Non-pigmented ciliary epithelial cell (primary cell): ENCODE measurements around the gene PDE10A.
A peak's percentile ranks its signal among the peaks of the same experiment; 100 is the strongest.

Source experiments
- DNase-seq: peaks from one replicate; pipeline ENCODE4 v3.0.0-alpha.2; 2010; ENCODE audit warnings: low read depth

Gene PDE10A

GRCh38 chr6:165678429-165678828 is 15.4 kb upstream of the PDE10A start:
- no peak for DNase-seq

DNA sequence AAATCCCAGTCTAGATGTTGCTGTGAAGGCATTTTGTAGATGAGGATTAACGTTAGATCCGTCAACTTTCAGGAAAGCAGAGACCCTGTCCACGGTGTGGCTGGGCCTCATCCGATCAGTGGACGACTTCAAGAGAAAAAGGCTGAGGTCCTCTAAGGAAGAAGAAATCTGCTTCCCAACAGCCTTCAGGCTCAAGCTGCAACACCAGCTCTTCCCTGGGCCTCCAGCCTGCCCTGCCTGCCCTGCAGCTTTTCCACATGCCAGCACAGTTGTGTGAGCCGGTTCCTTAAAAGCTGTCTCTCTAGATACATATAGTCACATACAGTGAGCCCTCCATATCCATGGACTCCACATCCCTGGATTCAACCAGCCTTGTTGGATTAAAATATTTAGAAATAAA is 14.1 kb upstream of the PDE10A start:
- no peak for DNase-seq

DNA sequence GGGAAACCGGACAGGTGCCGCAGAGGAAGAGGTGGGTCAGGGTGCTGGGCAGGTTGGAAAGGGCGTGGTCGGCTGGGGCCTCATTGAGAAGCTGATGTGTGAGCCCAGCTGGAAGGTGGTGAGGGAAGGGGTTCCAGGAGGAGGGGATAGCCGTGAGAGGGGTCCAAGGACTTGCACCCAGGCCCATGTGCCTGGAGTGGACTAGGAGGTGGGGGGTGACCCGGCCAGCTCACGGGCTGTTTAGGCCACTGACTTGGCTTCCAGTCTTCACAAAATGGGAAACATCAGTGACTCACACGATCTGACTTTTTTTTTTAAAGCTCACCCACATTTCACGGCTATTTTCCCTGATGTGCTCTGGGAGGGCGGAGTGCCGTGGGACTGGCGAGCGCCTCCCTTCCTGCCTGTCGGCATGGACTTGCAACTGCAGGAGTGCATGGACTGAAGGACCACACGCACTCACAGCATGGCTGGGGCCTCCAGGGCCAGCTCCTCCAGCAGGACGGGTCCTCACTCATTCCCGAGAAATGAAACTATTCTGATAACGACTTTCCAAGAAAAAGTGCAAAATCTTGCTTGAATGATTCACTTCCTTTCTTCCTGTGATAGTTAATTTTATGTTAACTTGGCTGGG is 13.5 kb upstream of the PDE10A start:
- DNase-seq, result peak; percentile 19

- DNase-seq, result no peak
Measured at GRCh38 chr6:165675120-165675519, 12.1 kb upstream of the PDE10A start.

DNA sequence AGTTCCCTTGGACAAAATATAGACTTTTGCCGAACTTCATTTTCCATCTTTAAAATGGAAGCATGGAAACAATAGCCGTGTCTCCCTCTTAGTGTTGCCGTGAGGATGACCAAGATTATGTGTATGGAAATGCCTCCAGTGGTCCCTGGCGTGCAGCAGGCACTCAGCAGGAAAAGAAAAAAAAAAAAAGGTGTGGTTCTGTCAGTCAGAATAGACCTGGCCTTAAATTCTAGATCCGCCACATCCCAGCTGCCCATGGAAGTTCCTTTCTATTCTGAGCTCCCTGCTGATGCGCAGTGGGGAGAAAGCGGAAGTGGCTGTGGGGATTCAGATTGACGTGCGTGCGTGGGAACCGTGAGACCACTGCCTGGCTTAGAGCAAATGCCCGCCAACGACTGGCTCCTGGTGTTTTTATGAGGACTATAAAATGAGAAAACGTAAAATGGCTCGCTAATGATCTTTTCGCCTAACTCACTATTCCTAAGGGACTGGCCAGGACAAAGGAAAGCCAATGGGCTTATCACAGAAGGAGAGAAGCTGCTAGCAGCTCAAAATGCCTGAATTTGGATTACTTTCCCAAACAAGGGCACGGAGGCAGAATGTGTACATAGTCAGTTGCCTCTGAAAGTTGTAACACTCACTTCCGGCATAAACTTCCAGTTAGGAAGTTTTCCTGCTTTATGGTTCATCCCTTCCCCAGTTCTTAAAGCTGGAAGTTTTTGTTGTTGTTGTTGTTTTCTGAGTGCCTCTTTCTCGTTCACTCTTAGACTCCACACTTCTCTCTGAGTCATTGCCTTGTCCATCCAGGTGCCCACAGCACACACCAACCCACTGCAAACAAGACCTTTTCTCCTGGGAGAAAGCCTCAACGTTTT is 11.4 kb upstream of the PDE10A start:
- DNase-seq, result no peak

- no peak for DNase-seq
Measured at GRCh38 chr6:165671222-165671768, 8.3 kb upstream of the PDE10A start.

- DNase-seq, result no peak
Measured at GRCh38 chr6:165668951-165669350, 5.9 kb upstream of the PDE10A start.

DNA sequence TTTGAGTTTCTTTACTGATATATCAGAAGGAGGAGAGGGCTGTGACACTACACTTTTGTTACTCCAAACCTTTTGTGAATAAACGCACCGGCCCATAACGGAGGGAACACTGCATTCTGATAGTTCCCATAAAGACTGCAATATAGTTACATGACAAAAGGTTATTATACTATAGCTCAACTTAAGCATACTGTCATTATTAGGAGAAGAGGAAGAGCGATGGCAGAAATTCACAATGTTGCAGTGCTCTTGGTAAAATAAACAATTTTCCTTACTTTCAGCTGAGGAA is 2.3 kb upstream of the PDE10A start:
- no peak for DNase-seq

- DNase-seq, result no peak
Measured at GRCh38 chr6:165664559-165665383, 1.7 kb upstream of the PDE10A start.

GRCh38 chr6:165663736-165664558 is 906 bp upstream of the PDE10A start:
- no peak for DNase-seq

DNA sequence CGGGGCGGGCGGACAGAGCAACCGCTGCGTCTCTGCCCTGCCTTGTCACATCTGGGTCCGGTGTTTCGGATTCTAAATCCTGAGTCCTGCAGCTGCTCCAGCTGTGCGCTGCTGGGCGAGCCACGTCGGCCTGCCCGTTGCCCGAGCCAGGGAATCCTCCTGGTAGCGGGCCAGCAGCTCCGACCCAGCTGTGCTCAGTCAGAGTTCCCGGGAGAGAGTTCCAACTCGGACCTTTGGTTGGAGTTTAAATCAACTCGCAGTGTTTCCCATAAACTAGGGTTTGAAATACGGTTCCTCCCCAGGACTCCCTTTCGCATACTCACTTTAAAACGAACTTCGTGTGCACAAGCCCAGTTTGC is 315 bp upstream of the PDE10A start:
- DNase-seq, result no peak

DNA sequence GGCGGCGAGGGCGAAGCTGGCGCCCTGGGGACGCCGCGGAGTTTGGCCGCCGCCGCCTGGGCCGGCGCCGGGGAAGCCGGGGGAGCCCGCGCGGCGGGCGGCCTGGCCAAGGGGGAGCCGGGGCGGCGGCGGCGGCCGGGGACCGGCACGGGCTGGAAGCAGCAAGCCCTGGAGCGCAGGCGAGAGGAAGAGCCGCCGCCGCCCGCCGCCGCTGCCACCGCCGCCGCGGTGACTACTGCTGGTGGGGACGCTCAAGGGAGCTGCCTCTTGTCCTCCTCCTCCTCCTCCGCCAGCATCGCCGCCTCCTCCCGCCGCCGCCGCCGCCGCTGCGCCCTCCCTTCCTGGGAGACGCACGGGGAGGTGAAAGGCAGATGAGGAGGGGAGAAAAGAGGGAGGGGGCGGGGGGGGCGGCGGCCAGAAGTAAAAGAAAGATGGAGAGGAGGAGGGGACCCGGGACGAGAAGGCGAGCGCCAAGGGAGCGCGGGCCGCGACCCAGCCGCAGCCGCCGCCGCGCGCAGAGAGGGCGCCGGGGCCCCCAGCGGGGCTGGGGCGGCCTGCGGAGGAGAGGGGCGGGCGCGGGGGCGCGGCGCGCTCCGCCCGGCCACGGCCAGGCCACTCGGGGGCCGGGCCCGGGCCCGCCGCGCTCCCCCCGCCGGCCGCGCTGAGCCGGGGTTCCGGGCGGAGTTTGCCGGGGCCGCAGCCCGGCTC is 846 bp downstream of the PDE10A start:
- no peak for DNase-seq

GRCh38 chr6:165661664-165662025 is 1.4 kb downstream of the PDE10A start:
- no peak for DNase-seq

DNA sequence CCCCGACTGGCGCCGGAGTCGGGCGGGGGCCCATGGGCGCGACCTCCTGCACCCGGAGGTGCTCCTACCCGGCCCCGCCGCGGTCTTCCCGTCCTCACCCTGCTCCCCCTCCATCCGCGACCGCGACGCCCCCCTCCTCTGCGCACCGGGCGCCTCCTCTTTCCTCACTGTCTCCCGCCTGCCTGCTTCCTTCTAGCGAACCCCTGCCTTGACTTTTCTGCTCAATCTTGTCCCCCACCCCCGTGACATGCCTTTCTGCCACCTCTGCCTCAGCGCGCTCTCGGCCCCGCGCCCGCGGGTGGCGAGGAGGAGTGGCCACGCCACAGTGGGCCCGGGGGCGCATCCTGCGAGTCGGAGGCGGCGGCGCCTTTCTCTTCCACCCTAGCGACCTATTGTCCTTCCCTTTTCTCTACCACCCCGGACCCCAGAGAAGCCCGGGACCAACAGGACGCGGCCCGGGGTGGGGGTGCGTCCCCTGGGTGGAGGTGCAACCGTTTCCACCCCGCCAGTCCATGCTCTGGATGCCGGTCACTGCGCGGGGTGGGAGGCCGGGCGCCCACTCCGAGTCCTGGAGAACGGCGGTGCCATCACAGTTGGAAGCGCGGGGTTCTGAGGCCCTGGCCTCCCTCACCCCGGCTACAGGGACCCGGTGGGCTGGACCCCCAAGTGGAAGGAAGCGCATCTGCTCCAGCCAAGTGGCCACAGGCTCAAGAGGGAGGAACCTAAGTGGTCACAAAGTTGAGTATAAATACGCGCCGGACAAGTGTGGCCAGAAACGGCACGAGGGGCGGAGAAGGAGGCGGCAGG is 2.0 kb downstream of the PDE10A start:
- DNase-seq, result no peak

- DNase-seq, result no peak
Measured at GRCh38 chr6:165659945-165660856, 2.8 kb downstream of the PDE10A start.

DNA sequence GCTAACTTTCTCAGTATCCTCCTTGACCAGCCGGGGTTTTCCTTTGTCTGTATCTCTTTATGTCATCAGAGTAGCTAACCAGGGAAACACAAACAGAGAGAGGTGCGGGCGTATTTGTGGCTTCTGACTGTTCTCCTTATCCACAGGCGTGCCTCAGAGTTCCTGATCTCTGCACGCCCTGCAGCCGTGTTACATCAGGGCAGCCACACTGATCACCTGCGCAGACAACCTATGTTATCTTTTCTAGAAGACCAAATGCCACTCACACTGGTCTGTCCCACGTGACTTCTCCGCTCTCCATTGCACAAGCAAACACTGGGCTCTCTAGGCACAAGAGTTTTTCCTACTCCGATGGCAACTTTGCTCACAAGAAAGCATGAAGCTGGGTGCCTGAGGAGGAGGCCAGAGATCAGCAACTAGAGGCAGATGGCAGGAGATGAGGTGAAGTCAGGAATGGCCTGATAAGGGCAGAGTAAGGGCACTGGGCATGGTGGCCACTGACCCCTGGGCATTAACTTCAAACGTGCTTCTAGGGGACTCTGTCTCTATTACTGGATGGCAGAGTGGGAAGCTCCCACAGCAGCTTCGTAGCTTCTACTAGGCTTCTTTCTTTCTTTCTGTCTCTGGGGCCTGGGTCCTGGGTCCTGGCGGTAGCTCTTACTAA is 4.5 kb downstream of the PDE10A start:
- DNase-seq, result no peak

GRCh38 chr6:165657325-165657680 is 5.7 kb downstream of the PDE10A start:
- no peak for DNase-seq

- DNase-seq, result no peak
Measured at GRCh38 chr6:165656581-165657324, 6.3 kb downstream of the PDE10A start.
